ENCODE measurements around the gene FERMT2. TPM values are rescaled to one million over a fixed set of nuclear protein-coding genes. Genes with fewer than 3 reads are reported as not detected.
"Not testable (repeated sequence)": the region's sequence is repeated elsewhere in the genome, so short reads cannot be mapped to it uniquely, and the experiment has no call there.

The FERMT2 gene
- polyA plus RNA-seq, 1 donor (not counting 4 experiments of a cell fraction or from before 2014, with no cell fraction given), result 19.6 TPM

DNA sequence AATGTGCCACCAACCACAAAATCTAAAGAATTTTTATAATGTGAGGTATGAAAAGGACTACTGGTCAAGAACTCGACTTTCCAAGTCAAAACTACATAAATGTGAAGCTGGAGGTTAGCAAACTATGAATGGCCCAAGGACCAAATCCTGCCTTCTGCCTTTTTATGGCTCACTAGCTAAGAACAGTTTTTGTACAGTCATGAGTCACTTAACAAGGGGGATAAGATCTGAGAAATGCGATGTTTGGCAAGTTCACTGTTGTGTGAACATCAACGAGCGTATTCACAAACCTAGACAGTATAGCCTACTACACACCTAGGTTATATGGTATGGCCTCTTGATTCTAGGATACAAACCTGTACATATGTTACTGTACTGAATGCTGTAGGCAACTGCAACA is 28.2 kb downstream of the FERMT2 start:
- Histone ChIP-seq H3K27me3 (ENCODE audit: control insufficient read depth, extremely low read depth, insufficient read depth, low read length) (no peaks in the 10 kb centered on the region), H3K4me2 (ENCODE audit: control insufficient read depth, extremely low read depth, insufficient read depth, low read depth, low read length) (no peak overlapping the region), H3K27ac (ENCODE audit: control insufficient read depth, insufficient read depth, low read length) (no peak overlapping the region), H3K36me3 (ENCODE audit: control insufficient read depth in 2 of 2, extremely low read depth in 1 of 2, insufficient read depth in 2 of 2, low read length in 2 of 2) (no peaks in the 10 kb centered on the region), H3K9me3 (ENCODE audit: control insufficient read depth, low read depth, low read length) (no peaks in the 10 kb centered on the region), H3K9me1 (ENCODE audit: control insufficient read depth, extremely low read depth, insufficient read depth, low read length) (no peaks in the 10 kb centered on the region), H2AFZ (ENCODE audit: control insufficient read depth, low read length) (no peak overlapping the region), H3K4me3 (ENCODE audit: control insufficient read depth in 2 of 3, extremely low read depth in 1 of 3, insufficient read depth in 2 of 3, low read depth in 1 of 3, low read length in 3 of 3) (no peak overlapping the region), H3K9ac (ENCODE audit: control insufficient read depth, extremely low read depth, insufficient read depth, low read length) (no peak overlapping the region), H3K79me2 (ENCODE audit: control insufficient read depth, insufficient read depth, low read length) (peaks cover 10% of the 10 kb centered on the region), H4K20me1 (ENCODE audit: control insufficient read depth, extremely low read depth, insufficient read depth, low read length) (peaks cover 6% of the 10 kb centered on the region), H3K4me1 (ENCODE audit: control insufficient read depth, extremely low read depth, insufficient read depth, low read length) (peaks cover 17% of the 10 kb centered on the region)
- dilution Hi-C loops (cut with MboI; ENCODE audit: extremely low pct_ligation_motif_present, low sequenced_read_pairs), result no loop called here
- TF ChIP-seq, protein P1, sequence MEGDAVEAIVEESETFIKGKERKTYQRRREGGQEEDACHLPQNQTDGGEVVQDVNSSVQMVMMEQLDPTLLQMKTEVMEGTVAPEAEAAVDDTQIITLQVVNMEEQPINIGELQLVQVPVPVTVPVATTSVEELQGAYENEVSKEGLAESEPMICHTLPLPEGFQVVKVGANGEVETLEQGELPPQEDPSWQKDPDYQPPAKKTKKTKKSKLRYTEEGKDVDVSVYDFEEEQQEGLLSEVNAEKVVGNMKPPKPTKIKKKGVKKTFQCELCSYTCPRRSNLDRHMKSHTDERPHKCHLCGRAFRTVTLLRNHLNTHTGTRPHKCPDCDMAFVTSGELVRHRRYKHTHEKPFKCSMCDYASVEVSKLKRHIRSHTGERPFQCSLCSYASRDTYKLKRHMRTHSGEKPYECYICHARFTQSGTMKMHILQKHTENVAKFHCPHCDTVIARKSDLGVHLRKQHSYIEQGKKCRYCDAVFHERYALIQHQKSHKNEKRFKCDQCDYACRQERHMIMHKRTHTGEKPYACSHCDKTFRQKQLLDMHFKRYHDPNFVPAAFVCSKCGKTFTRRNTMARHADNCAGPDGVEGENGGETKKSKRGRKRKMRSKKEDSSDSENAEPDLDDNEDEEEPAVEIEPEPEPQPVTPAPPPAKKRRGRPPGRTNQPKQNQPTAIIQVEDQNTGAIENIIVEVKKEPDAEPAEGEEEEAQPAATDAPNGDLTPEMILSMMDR (optimal IDR thresholded peaks at IDR 0.05 in 1 of 3, IDR thresholded peaks at IDR 0.05 in 1 of 3, conservative IDR thresholded peaks at IDR 0.05 in 1 of 3; ENCODE audit: extremely low read depth in 1 of 3, insufficient read depth in 2 of 3, low read length in 3 of 3), result no peak
- no peak for TF ChIP-seq EZH2 (IDR thresholded peaks at IDR 0.05; ENCODE audit: low read length)
- FAIRE-seq (no peak), DNase-seq (ENCODE audit: low read depth, low spot score) (no peak)

DNA sequence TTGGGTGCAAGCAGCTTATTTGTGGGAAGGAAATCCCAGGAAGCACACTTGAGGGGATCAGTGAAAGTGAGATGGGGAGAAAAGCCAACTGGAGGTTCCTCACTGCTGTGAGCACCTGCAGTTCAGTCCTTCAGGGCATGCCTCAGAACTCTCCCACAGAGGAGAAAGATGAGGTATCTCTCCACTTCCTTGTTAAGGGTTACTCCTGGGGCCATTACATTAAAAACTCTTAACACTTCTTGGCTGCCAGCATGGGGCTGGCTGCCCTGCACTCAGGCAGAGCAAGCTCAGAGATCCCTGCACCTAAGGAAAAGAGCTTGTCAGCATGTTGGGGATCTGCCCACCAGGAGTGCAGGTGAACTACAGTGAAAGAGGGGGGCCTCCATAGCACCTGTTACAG is 28.8 kb downstream of the FERMT2 start:
- Histone ChIP-seq H3K9ac (ENCODE audit: control insufficient read depth, extremely low read depth, insufficient read depth, low read length) (no peak overlapping the region), H3K27ac (ENCODE audit: control insufficient read depth, insufficient read depth, low read length) (no peak overlapping the region), H3K9me1 (ENCODE audit: control insufficient read depth, extremely low read depth, insufficient read depth, low read length) (no peaks in the 10 kb centered on the region), H3K4me3 (ENCODE audit: control insufficient read depth in 2 of 3, extremely low read depth in 1 of 3, insufficient read depth in 2 of 3, low read depth in 1 of 3, low read length in 3 of 3) (no peak overlapping the region), H2AFZ (ENCODE audit: control insufficient read depth, low read length) (no peak overlapping the region), H3K9me3 (ENCODE audit: control insufficient read depth, low read depth, low read length) (no peaks in the 10 kb centered on the region), H3K4me1 (ENCODE audit: control insufficient read depth, extremely low read depth, insufficient read depth, low read length) (peaks cover 17% of the 10 kb centered on the region), H3K27me3 (ENCODE audit: control insufficient read depth, extremely low read depth, insufficient read depth, low read length) (no peaks in the 10 kb centered on the region), H4K20me1 (ENCODE audit: control insufficient read depth, extremely low read depth, insufficient read depth, low read length) (peaks cover 6% of the 10 kb centered on the region), H3K79me2 (ENCODE audit: control insufficient read depth, insufficient read depth, low read length) (peaks cover 8% of the 10 kb centered on the region), H3K36me3 (ENCODE audit: control insufficient read depth in 2 of 2, extremely low read depth in 1 of 2, insufficient read depth in 2 of 2, low read length in 2 of 2) (no peaks in the 10 kb centered on the region), H3K4me2 (ENCODE audit: control insufficient read depth, extremely low read depth, insufficient read depth, low read depth, low read length) (no peak overlapping the region)
- dilution Hi-C loops (cut with MboI; ENCODE audit: extremely low pct_ligation_motif_present, low sequenced_read_pairs), result no loop called here
- TF ChIP-seq, protein P1 (optimal IDR thresholded peaks at IDR 0.05 in 1 of 3, IDR thresholded peaks at IDR 0.05 in 1 of 3, conservative IDR thresholded peaks at IDR 0.05 in 1 of 3; ENCODE audit: extremely low read depth in 1 of 3, insufficient read depth in 2 of 3, low read length in 3 of 3), result no peak
- DNase-seq (ENCODE audit: low read depth, low spot score) (no peak), FAIRE-seq (no peak)

DNA sequence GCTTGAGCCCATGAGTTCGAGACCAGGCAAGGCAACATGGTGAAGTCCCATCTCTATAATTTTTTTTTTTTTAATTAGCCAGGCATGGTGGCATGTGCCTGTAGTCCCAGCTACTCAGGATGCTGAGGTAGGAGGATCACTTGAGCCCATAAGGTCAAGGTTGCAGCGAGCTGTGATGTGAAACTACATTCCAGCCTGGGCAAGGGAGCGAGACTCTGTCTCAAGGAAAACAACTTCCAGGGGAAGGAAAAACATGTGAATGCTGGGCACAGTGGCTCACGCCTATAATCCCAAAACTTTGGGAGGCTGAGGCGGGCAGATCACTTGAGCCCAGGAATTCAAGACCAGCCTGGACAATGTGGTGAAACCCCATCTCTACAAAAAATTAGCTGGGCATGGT is 30.4 kb downstream of the FERMT2 start:
- H3K4me3 ChIP-seq (ENCODE audit: control insufficient read depth in 2 of 3, extremely low read depth in 1 of 3, insufficient read depth in 2 of 3, low read depth in 1 of 3, low read length in 3 of 3); FAIRE-seq; H3K27ac ChIP-seq (ENCODE audit: control insufficient read depth, insufficient read depth, low read length); dilution Hi-C loops (cut with MboI; ENCODE audit: extremely low pct_ligation_motif_present, low sequenced_read_pairs); H3K27me3 ChIP-seq (ENCODE audit: control insufficient read depth, extremely low read depth, insufficient read depth, low read length); H3K36me3 ChIP-seq (ENCODE audit: control insufficient read depth in 2 of 2, extremely low read depth in 1 of 2, insufficient read depth in 2 of 2, low read length in 2 of 2); H4K20me1 ChIP-seq (ENCODE audit: control insufficient read depth, extremely low read depth, insufficient read depth, low read length); H2AFZ ChIP-seq (ENCODE audit: control insufficient read depth, low read length); H3K9me1 ChIP-seq (ENCODE audit: control insufficient read depth, extremely low read depth, insufficient read depth, low read length); H3K9ac ChIP-seq (ENCODE audit: control insufficient read depth, extremely low read depth, insufficient read depth, low read length); H3K9me3 ChIP-seq (ENCODE audit: control insufficient read depth, low read depth, low read length); H3K79me2 ChIP-seq (ENCODE audit: control insufficient read depth, insufficient read depth, low read length); H3K4me2 ChIP-seq (ENCODE audit: control insufficient read depth, extremely low read depth, insufficient read depth, low read depth, low read length); DNase-seq (ENCODE audit: low read depth, low spot score): not testable (repeated sequence)
- peaks cover 17% of the 10 kb centered on the region for H3K4me1 ChIP-seq (ENCODE audit: control insufficient read depth, extremely low read depth, insufficient read depth, low read length)
